GM12891 (cell line): ENCODE results near the gene SYNDIG1.

ENCODE experiments used
- PAX5 ChIP-seq: IDR thresholded peaks from 2 replicates; pipeline ENCODE4 v1.6.1; 2011; ENCODE audit warnings: low read length, moderate library complexity, mild to moderate bottlenecking; ENCODE audit not compliant: insufficient read depth, severe bottlenecking
- POLR2A ChIP-seq: IDR thresholded peaks from 2 replicates; pipeline ENCODE4 v1.6.1; 2011; ENCODE audit warnings: low read depth, low read length, control low read depth
- POLR2AphosphoS5 ChIP-seq: IDR thresholded peaks from 2 replicates; pipeline ENCODE4 v1.6.1; 2011; ENCODE audit warnings: low read depth, low read length, control low read depth
- POU2F2 ChIP-seq: IDR thresholded peaks from 2 replicates; pipeline ENCODE4 v1.6.1; 2011; ENCODE audit warnings: low read depth, mild to moderate bottlenecking, control low read depth, low read length, moderate library complexity
- SPI1 ChIP-seq: IDR thresholded peaks from 2 replicates; pipeline ENCODE4 v1.6.1; 2011; ENCODE audit warnings: low read depth, low read length, control low read depth
- TAF1 ChIP-seq: IDR thresholded peaks from 2 replicates; pipeline ENCODE4 v1.6.1; 2011; ENCODE audit warnings: low read depth, low read length, control low read depth

- TF ChIP-seq POLR2A = no peak
- no peak for TF ChIP-seq POLR2AphosphoS5
- TF ChIP-seq SPI1 = no peak
- TF ChIP-seq TAF1 = no peak
- no peak for TF ChIP-seq POU2F2
- no peak for TF ChIP-seq PAX5
Observed at GRCh38 chr20:24438331-24438730, 31.1 kb upstream of the SYNDIG1 start.
